SK-N-SH treated with all-trans-retinoic acid at 6 μM for 48 hours (cell line): ENCODE results near the gene MMP14.
"Not testable (repeated sequence)": the region's sequence is repeated elsewhere in the genome, so short reads cannot be mapped to it uniquely, and the experiment has no call there.

Source experiments
- ATAC-seq: fragments of 200-7000 bp; cut with Tn5 transposase; 3 replicates; pipeline ENCODE4 v1.9.1; 2020; ENCODE audit warnings: mild to moderate bottlenecking, moderate library complexity
- ARNTL ChIP-seq: fragments of 450-650 bp; formaldehyde crosslinking; IDR thresholded peaks from 2 replicates; pipeline ENCODE4 v1.5.0; 2020; ENCODE audit warnings: low read depth, mild to moderate bottlenecking, moderate library complexity, borderline replicate concordance
- BACH2 ChIP-seq: fragments of 250-450 bp; sonication (Bioruptor Pico); IDR thresholded peaks from 2 replicates; pipeline ENCODE4 v1.9.0; 2021; ENCODE audit warnings: mild to moderate bottlenecking, borderline replicate concordance
- CREB5 ChIP-seq: fragments of 250-450 bp; sonication (Bioruptor Pico); IDR thresholded peaks from 2 replicates; pipeline ENCODE4 v1.5.1; 2020; ENCODE audit warnings: low read depth, mild to moderate bottlenecking, moderate library complexity
- CSDC2 ChIP-seq: fragments of 250-450 bp; sonication (Bioruptor Pico); IDR thresholded peaks from 2 replicates; pipeline ENCODE4 v1.5.0; 2020; ENCODE audit warnings: mild to moderate bottlenecking, moderate library complexity
- CSRNP3 ChIP-seq: fragments of 250-450 bp; sonication (Bioruptor Pico); IDR thresholded peaks from 2 replicates; pipeline ENCODE4 v1.5.1; 2021; ENCODE audit warnings: mild to moderate bottlenecking, moderate library complexity
- ESRRG ChIP-seq: fragments of 250-450 bp; sonication (Bioruptor Pico); IDR thresholded peaks from 2 replicates; pipeline ENCODE4 v1.6.1; 2021; ENCODE audit warnings: mild to moderate bottlenecking
- GLIS3 ChIP-seq: fragments of 250-450 bp; sonication (Bioruptor Pico); IDR thresholded peaks from 2 replicates; pipeline ENCODE4 v1.5.0; 2020; ENCODE audit warnings: mild to moderate bottlenecking, moderate library complexity
- ISL1 ChIP-seq: fragments of 250-450 bp; sonication (Bioruptor Pico); IDR thresholded peaks from 2 replicates; pipeline ENCODE4 v2.1.2; 2022; ENCODE audit warnings: mild to moderate bottlenecking, moderate library complexity
- OSR1 ChIP-seq: fragments of 250-450 bp; sonication (Bioruptor Pico); IDR thresholded peaks from 2 replicates; pipeline ENCODE4 v1.8.0; 2022; ENCODE audit warnings: moderate library complexity, mild to moderate bottlenecking, inconsistent platforms
- PATZ1 ChIP-seq: fragments of 250-450 bp; sonication (Bioruptor Pico); IDR thresholded peaks from 2 replicates; pipeline ENCODE4 v1.8.0; 2020; ENCODE audit warnings: mild to moderate bottlenecking, moderate library complexity, borderline replicate concordance
- POU6F1 ChIP-seq: fragments of 250-450 bp; sonication (Bioruptor Pico); IDR thresholded peaks from 2 replicates; pipeline ENCODE4 v1.8.0; 2021; ENCODE audit warnings: low read depth, mild to moderate bottlenecking, moderate library complexity, borderline replicate concordance
- RARB ChIP-seq: fragments of 250-450 bp; sonication (Bioruptor Pico); IDR thresholded peaks from 2 replicates; pipeline ENCODE4 v1.8.0; 2021; ENCODE audit warnings: mild to moderate bottlenecking, moderate library complexity
- SNAI2 ChIP-seq: fragments of 250-450 bp; sonication (Bioruptor Pico); IDR thresholded peaks from 2 replicates; pipeline ENCODE4 v1.5.0; 2020; ENCODE audit warnings: mild to moderate bottlenecking, moderate library complexity
- TCF4 ChIP-seq: fragments of 250-450 bp; sonication (Bioruptor Pico); IDR thresholded peaks from 2 replicates; pipeline ENCODE4 v1.8.0; 2021; ENCODE audit warnings: mild to moderate bottlenecking, moderate library complexity, borderline replicate concordance
- TOX ChIP-seq: fragments of 250-450 bp; sonication (Bioruptor Pico); IDR thresholded peaks from 2 replicates; pipeline ENCODE4 v1.8.0; 2021; ENCODE audit warnings: mild to moderate bottlenecking, moderate library complexity, borderline replicate concordance
- TSHZ2 ChIP-seq: fragments of 250-450 bp; sonication (Bioruptor Pico); IDR thresholded peaks from 2 replicates; pipeline ENCODE4 v1.5.0; 2020; ENCODE audit warnings: mild to moderate bottlenecking, moderate library complexity
- ZC3H10 ChIP-seq: fragments of 250-450 bp; sonication (Bioruptor Pico); IDR thresholded peaks from 2 replicates; pipeline ENCODE4 v1.5.1; 2021; ENCODE audit warnings: mild to moderate bottlenecking, moderate library complexity
- ZFP3 ChIP-seq: fragments of 250-450 bp; sonication (Bioruptor Pico); IDR thresholded peaks from 2 replicates; pipeline ENCODE4 v1.5.0; 2020; ENCODE audit warnings: mild to moderate bottlenecking, moderate library complexity
- ZFP30 ChIP-seq: fragments of 450-650 bp; formaldehyde crosslinking; IDR thresholded peaks from 2 replicates; pipeline ENCODE4 v1.5.0; 2022; ENCODE audit warnings: mild to moderate bottlenecking, moderate library complexity
- ZNF565 ChIP-seq: fragments of 450-650 bp; formaldehyde crosslinking; conservative IDR thresholded peaks from 2 replicates; pipeline ENCODE4 v1.5.0; 2020; ENCODE audit warnings: low read depth, mild to moderate bottlenecking, moderate library complexity
- ZNF70 ChIP-seq: fragments of 450-650 bp; formaldehyde crosslinking; IDR thresholded peaks from 2 replicates; pipeline ENCODE4 v1.5.0; 2020; ENCODE audit warnings: mild to moderate bottlenecking, moderate library complexity
- ZNF8 ChIP-seq: fragments of 450-650 bp; formaldehyde crosslinking; IDR thresholded peaks from 2 replicates; pipeline ENCODE4 v1.5.0; 2020; ENCODE audit warnings: mild to moderate bottlenecking, moderate library complexity

Gene MMP14

GRCh38 chr14:22792158-22792557, 44.2 kb upstream of the MMP14 start:
- TF ChIP-seq TSHZ2 (CRISPR knock-in tag): no peak
- TF ChIP-seq ISL1 (CRISPR knock-in tag): no peak
- no peak for TF ChIP-seq GLIS3 (CRISPR knock-in tag)
- TF ChIP-seq ARNTL: no peak
- TF ChIP-seq ZNF565 (CRISPR knock-in tag): no peak
- no peak for TF ChIP-seq BACH2 (CRISPR knock-in tag)
- TF ChIP-seq ZFP30 (CRISPR knock-in tag): no peak
- no peak for TF ChIP-seq CSRNP3 (CRISPR knock-in tag)
- TF ChIP-seq OSR1: no peak
- TF ChIP-seq PATZ1 (CRISPR knock-in tag): no peak
- ATAC-seq: no peak

GRCh38 chr14:22793550-22793949, 42.8 kb upstream of the MMP14 start:
- not testable (repeated sequence) for ATAC-seq

- ATAC-seq: no peak; the same call in 2 of the 3 replicates
- no peak for TF ChIP-seq OSR1
- TF ChIP-seq ZNF70 (CRISPR knock-in tag): no peak
- TF ChIP-seq TOX (CRISPR knock-in tag): no peak
- TF ChIP-seq CSDC2 (CRISPR knock-in tag): no peak
These were observed 42.4 kb upstream of the MMP14 start for GRCh38 chr14:22793976-22794375.

GRCh38 chr14:22794551-22794951, 41.8 kb upstream of the MMP14 start:
- TF ChIP-seq ISL1 (CRISPR knock-in tag): no peak
- TF ChIP-seq ZFP3 (CRISPR knock-in tag): no peak
- TF ChIP-seq TSHZ2 (CRISPR knock-in tag): no peak
- TF ChIP-seq CREB5 (CRISPR knock-in tag): no peak
- TF ChIP-seq ZNF70 (CRISPR knock-in tag): no peak
- no peak for TF ChIP-seq ESRRG (CRISPR knock-in tag)
- no peak for TF ChIP-seq TOX (CRISPR knock-in tag)
- TF ChIP-seq BACH2 (CRISPR knock-in tag): no peak
- no peak for TF ChIP-seq ZC3H10 (CRISPR knock-in tag)
- TF ChIP-seq ZFP30 (CRISPR knock-in tag): no peak
- TF ChIP-seq ZNF8 (CRISPR knock-in tag): no peak
- TF ChIP-seq RARB (CRISPR knock-in tag): no peak
- no peak for TF ChIP-seq CSDC2 (CRISPR knock-in tag)
- TF ChIP-seq TCF4: no peak
- no peak for TF ChIP-seq POU6F1 (CRISPR knock-in tag)
- TF ChIP-seq ARNTL: no peak
- no peak for TF ChIP-seq SNAI2
- TF ChIP-seq PATZ1 (CRISPR knock-in tag): no peak
- TF ChIP-seq ZNF565 (CRISPR knock-in tag): no peak
- ATAC-seq: no peak
